OCI-LY1 (cell line): ENCODE data around the gene FAAP100.

ENCODE experiments used
- CTCF ChIP-seq: fragments of 200-600 bp; sonication (generic), shearing (Covaris generic); IDR thresholded peaks from 2 replicates; pipeline ENCODE4 v1.5.1; 2017; ENCODE audit warnings: mild to moderate bottlenecking, antibody characterized with exemption, low read length, moderate library complexity, mixed read lengths
- EZH2 ChIP-seq: fragments of 200-600 bp; sonication (generic), shearing (Covaris generic); IDR thresholded peaks from 2 replicates; pipeline ENCODE4 v1.8.0; 2017; ENCODE audit warnings: borderline replicate concordance, mixed run types, mild to moderate bottlenecking, antibody characterized with exemption, low read length, moderate library complexity, mixed read lengths

DNA sequence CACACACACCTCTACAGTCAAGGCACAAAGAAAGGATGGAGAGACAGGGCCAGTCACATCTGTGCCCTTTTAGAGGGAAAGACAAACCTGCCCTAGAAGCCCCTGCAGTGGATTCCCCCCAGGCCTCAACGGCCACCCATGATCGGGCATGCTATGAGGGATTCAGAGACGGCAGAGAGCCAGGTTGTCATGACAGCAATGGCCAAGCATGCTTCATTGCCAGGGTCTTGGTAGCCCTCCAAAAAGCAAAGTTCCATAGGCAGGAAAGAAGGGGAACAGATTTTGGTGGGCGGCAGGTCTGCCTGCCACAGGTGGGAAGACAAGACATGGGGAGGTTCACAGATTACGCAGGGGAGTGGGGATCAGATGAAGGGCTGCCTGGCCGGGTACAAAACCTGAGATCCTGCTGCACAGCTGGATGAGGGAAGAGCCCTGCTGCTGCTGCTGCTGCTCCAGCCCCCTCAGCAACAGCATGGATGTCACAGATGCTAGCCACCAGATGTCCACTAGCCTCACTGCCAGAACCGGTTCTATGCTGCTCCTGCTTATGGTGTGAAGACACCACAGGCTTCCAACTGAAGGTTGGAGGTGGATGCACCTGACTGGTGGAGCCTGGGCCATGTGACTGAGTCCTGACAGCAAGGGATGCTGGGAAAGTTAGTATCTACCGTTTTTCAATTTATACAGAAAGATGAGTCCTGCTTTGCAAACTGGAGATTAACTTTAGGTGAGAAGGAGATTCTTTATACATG lies 57.4 kb downstream of the FAAP100 start:
- TF ChIP-seq EZH2 = no peak
- no peak for TF ChIP-seq CTCF
